HG03060 (cell line): ENCODE measurements around the gene CHCHD6.

Experiments used
- ATAC-seq: cut with Tn5 transposase; IDR thresholded peaks from one replicate; pipeline ENCODE4 v1.9.1; 2021; ENCODE audit warnings: low read depth, moderate number of reproducible peaks; ENCODE audit not compliant: unreplicated experiment

CHCHD6 gene

DNA sequence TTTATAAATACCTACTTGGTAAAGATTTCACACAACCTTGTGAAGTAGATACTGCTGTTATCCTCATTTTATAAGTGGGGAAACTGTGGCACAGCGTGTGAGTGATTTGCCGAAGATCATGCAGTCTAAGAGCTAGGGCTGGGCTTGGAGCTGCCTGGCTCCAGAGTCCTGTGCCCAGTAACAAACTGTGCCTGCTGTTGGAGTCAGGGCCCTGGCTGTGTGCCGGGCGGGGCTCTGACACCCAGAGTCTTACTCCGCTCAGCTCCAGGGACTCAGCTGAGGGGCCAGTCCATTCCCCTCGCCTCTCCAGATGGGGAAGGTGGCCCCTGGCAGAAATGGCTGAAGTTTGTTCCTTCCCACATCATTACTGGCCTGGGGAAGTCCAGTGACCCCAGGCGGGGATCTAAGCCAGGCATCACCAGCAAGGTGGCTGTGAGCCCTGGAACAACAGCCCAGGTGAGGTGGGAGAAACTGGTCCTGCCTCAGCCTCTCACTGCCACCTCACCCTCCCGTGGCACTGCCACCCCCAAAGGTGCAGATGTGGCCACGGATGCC, 261.6 kb downstream of the CHCHD6 start:
- ATAC-seq, result no peak

DNA sequence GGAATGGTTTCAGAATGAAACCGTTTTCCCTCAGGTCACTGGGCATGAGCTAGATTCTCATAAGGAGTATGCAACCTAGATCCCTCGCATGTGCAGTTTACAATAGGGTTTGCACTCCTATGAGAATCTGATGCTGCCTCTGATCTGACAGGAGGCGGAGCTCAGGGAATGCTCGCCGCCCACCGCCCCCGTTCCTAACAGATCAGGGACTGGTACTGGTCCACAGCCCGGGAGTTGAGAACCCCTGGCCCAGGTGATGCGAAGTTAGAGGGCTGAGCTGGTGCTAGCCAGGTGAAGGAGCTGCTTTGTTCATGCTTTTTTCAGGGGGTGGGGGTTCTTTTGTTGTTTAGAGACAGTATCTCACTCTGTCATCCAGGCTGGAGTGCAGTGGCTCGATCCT, 263.3 kb downstream of the CHCHD6 start:
- no peak for ATAC-seq

DNA sequence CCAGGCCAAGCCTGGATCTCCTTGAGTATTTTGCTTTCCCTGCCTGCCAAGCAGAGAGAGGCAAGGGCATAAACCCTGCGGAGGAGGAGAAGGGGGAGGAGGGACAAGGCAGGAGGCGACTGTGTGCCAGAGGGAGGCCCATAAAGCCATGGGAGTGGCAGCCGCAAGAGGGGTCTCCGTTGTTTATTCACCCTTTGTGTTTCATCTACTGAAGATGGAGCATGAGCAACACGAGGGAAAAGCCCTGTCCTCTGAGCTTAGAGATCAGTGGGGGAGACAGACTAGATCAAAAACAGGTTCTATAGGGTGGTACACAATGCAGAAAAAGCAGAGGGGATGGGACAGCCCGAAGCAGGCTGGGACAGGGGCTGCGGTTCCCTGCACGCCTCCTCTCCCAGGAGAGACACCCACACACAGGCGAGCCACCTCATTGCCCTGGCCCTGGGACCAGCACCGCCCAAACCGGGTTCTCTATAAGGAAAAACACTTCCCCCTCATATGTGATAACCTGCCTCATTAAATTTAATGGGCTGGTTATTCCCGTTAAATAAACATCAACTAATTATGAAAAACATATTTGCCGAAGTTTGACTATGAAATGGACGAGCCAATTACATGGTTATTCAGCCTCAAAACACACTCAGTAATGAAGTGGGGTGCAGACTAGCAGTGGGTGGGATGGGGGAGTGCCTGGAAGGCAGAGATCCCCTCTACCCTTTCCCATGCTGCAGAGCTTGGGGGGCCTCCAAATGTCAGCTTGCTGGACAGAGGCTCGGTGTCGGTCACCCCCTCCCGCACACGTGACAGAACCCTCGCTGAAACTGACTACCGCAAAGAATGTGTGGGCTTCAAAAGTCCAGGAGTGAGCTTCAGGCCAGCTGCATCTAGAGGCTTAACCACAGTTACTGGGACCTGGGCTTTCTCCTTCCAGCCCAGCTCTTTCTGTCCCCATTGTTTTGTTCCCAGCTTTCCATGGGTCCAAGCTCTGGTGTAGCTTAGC, 264.7 kb downstream of the CHCHD6 start:
- no peak for ATAC-seq

DNA sequence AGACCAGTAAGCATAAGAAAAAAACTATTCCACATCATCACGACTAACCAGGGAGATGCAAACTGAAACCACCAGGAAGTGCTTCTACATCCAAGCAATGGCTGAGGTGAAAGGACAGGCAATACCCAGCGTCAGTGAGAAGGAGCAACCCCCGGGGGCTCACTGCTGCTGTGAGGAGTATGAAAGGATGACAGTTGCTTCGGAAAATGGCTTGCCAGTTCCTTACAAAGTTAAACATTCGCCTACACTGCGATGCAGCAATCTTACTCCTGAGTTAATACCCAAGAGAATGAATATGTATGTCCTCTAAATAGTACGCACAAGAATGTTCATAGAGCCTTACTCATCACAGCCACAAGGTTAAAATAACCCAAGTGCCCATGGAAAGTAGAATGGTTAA, 265.5 kb downstream of the CHCHD6 start:
- no peak for ATAC-seq

DNA sequence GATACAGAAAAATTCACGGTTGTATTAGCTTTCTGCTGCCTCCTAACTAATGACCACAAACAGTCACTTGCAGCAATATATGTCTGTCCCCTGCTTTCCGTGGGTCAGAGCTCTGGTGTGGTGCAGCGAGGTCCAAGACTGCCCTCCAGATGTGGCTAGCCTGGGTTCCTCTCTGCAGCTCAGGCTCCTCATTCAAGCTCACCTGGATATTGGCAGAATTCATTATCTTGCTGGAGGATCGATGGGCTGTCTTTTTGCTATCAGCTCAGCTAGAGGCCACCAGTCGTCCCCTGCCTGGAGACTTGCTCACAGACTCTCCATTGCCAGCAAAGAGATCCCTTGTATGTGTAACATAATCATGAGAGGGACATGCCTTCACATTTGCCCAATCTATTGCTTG, 266.1 kb downstream of the CHCHD6 start:
- ATAC-seq, result no peak

DNA sequence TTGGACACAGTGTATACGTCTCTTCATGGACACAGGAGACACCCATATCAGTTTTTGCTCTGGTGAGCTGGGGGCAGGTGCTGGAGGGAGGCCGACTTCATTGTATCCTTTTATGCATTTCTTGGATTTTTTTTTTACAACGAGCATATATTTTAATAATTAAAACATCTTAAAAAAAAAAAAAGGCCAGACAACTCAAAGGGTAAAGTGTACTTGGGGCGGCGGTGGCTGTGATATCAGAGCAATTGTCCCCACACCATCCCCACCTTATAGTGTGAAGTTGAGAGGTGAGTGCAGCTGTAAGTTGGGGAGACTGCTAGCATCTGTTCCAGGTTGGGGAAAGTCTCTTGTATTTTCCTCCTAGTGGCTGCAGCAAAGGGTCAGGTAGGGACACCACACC, 266.9 kb downstream of the CHCHD6 start:
- ATAC-seq, result no peak

DNA sequence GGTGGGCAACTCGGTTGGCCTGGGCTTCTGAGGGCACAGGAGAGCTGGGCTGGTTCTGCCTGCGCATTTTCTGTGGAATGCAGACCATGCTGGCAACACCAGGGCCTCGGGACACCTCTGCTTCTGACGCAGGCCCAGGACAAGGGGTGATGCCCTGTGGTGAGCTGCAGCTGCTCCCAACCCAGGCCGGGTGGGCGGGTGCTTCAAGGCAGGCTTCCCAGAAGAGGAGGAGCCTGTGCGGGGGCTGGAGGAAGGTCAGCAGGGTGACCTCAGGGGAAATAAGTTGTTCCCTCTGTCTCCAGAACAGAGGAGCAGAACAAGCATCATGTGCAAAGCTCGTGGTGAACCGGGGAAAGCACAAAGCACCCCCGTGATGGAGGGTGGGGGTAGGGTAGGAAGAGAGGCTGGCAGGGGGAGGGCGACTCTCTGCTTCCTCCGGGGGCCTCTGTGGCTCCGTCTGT, 267.9 kb downstream of the CHCHD6 start:
- ATAC-seq, result no peak

DNA sequence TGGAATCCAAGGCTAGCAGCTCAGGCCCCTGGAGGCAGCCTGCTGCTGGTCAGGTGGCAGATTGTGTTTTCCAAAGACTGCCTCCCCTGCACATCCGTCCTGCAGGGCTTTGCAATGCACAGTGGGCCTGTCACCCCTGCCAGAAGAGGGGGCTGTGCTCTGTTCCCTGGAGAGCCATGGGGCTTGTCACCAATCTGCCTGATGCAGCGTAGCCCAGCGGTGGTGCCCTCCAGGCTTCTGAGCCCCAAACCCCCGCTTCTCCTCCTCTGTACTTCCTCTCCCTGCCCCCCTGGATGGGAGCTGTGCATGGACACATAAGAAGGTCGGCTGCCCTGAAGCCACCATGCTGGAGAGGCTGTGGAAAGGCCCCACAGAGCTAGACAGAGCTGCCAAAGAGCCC, 268.8 kb downstream of the CHCHD6 start:
- no peak for ATAC-seq

DNA sequence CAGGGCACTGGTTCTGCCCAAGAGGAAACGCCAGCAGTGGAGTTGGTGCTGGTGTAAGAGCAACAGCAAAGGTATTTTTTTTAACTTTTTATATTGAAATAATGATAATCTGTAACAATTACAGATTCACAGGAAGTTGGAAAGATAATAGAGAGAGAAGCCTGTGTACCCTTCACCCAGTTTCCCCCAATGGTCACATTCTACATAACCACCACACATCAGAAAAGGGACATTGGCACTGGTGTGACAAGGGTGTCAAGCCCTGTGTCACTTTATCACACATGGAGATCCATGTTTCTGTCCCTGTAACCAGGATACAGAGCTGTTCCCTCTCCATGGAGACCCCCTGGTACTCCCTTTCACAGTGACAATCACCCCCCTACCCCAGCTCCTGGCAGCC, 269.8 kb downstream of the CHCHD6 start:
- ATAC-seq, result no peak

DNA sequence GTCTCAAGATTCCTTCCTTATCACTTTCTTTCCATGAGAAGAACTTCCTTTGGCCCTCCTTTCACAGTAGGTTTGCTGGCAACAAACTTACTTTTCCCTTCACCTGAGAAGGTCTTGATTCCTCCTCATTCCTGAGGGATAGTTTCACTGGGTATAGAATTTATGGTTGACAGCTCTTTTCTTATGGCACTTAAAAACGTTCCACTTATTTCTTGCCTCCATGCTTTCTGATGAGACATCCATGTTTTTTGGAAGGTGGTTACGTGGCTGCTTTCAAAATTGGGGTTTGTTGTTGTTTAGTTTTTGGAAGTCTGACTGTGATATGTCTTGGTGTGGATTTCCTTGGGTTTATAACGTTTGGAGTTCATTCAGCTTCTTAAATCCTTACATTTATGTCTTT, 270.7 kb downstream of the CHCHD6 start:
- no peak for ATAC-seq

DNA sequence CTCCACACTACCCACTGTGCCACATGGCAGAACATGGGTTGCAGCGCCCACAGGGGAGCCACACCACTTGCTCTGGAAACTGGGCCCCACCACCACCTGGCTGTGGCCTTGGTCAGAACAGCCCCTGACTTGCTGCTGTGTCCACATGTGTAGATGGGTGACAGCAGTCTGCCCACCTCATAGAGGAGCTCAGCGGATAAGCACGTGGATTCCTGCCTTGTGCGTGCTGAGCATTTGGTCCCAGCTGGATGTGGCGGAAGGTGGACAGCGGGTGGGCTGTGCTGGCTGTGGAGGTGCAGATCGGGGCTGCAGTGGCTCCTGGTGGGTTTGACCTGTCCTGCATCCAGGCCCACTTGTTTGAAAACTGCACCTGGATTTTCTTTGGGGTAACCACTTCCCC, 272.9 kb downstream of the CHCHD6 start:
- ATAC-seq, result no peak

DNA sequence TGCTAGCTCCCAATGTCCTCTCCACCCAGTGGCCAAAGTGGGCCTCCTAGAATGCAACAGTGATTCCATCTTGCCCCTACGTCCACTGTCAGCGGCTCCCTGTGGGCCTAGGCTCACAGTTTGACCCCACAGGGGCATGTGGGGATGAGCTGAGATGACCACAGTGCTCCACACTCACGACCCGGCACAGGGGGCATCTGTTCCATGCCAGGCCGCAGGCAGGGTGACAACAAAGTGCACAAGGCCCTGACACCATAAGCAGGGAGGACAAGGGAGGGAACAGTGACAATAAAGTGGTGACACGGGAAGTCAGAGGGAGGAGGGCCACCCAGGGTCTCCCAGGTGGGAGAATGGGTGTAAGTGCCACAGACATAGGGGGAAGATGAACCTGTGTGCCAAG, 273.8 kb downstream of the CHCHD6 start:
- no peak for ATAC-seq

DNA sequence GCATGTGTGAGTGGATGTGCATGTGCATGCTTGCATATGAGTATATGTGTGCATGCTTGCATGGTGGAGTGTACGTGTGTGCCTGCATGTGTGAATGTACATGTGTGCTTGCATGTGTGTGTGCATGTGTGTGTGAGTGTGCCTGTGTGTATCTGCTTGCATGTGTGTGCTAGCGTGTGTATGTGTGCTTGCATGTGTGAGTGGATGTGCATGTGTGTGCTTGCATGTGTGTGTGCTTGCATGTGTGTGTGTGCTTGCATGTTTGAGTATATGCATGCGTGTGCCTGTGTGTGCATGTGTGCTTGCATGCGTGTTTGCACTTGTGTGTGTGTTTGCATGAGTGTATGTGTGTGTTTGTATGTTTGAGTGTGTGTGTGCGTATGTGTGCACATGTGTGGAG, 274.3 kb downstream of the CHCHD6 start:
- no peak for ATAC-seq

DNA sequence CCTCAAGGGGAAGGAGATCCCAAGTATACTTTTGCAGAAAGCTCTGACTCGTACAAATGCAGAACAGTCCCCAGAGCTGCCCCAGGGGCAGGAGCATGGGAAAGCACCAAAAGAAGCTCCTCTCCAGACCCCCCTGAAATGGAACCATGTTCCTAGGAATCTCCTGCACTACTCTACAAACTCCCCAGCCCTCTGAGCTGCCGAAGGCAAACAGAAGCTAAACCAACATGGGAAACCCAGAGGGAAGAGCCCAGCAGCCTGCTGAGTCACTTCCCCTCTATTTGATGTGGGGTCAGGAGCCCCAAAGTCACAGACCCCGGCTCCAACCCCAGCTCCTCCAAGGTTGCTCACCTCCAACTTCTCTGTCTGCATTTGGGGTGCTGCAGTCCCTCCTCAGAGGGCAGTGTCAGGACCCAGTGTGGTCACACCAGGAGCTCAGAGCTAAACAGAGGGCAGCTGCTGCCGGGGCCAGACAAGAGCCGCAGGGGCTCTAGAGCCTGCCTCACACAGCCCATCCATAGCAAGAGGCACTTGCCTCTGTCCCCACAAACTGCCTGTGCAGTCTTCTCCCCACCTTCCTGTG, 275.1 kb downstream of the CHCHD6 start:
- no peak for ATAC-seq

DNA sequence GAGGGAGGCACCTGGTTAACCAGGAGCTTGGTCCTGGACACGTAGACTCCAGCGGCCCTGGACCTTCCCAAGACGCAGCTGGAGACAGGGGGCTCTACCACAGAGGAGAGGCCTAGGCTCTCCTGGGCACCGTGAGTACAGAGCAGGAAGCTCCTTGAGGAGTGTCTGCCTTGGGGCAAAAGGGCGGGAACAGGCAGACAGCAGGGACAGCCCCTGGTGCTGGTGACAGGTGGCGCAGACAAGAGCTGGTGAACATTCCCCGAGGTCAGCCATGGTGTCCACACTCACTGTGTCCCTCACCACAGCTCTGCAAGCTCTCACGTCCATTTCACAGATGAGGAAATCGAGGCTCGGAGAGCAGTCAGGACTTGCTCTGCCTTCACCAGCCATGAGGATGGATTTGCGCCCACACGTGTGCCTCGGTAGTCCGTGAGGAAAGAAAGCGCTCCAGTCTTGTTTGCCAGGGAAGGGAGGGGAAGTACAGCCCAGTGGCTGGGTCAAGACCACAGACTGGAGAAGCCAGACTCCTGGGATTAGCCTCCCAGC, 276.3 kb downstream of the CHCHD6 start:
- no peak for ATAC-seq

DNA sequence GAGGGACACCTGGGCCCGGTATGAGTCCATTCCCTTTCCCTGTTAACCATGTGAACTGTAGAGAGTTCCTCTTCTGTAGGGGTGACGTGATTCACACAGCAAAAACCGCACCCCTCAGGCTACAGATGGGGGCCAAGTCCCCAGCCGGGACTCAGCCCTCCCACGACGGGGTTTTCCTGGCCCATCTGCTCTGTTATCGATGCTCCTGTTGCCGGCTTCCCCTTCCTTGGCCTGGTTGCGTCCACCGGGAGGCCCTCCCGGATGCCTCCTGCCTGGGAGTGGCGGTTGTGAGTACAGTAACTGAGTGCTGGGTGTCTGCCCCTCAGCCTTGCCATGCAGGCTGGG, 278.1 kb downstream of the CHCHD6 start:
- peak; percentile 41 for ATAC-seq

DNA sequence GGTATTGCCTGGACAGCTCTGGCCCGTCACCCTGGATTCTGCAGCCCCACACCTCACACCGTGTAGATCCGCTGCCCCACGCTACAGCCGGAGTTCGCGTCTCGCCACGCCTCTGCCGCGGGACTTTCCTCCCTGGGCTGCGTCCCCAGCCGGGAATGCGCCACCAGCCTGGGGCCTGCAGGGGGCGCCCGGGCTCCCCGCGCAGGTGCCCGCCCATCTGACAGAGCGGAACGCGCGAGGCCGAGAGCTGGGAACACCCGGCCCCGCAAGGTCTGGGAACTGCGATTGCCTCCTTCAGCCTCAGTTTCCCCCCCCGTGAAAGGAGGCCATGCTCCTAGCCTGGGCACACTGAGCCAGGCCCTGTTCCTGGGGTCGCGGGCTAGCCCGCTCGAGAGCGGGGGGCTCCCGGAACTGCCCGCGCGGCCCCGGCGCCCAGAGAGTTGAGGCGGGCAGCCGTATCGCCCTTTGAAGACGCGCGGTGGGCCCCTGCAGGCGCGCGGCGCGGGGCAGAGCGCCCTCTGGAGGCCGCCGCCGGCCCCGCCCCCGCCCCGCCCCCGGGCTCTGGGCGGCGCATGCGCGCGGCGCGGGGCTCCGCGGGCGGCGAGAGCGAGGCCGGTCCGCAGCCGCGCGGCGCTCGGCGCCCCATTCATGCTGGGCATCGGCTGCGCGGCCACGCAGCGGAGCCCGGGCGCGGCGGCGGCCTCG, 278.6 kb downstream of the CHCHD6 start, which contains the start of gene PLXNA1:
TSS of gene PLXNA1 (plus strand) at position 645 of the 705 bp plus-strand sequence. CDS start 5,479 bp downstream, outside the sequence.
- ATAC-seq, result peak; percentile 31

DNA sequence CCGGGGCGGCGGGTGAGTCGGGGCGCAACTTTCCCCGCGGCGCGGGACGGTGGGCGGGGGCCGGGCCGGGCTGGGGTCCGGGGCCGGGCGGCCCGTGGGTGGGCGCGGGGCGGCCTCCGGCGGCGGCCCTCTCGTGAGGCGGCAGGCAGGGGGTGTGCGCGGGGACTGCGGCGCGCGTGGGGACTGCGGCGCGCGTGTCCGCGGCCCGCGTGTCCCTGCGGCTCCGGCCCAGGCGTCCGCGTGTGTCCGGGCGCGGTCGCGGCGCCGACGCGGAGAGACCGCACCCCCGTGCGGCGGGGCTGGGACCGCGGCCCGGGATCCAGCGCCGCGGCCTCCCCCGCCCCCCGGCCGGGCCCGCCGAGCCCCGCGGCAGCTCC, 279.2 kb downstream of the CHCHD6 start:
- ATAC-seq, result no peak

DNA sequence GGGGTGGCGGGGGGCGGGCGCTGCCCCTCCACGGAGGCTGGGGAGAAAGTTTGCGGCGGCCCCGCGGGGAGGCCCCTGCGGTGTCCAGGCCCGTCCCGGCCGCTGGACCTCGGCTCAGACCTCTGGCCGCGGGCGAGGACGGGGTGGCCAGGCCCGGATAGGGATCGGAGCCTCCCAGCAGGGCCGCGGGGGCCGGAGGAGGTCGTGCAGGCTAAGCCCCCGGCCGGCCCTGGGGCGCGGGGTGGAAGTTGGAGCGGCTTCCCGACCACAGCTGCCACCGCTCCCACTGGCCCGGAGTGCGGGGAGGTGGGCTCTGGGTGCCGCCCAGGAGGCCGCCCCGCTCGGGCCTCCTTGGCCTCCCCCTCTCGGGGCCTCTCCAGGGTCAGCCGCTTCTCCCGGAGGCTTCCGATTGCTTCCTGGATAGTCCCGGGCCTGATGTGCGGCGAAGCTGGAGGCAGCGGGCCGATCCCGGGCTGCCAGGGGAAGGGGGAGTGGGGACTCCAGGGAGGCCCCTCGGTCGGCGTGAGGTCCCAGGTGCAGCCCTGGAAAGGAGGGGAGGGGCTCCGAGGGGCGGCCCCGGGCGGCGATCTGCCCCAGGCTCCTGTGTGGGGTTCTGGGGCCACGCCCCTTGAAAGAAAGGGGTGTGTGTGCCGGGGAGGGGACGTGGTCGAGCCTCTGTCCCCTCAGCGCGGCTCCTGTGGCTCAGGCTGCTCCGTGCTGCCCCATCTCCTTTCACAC, 279.8 kb downstream of the CHCHD6 start:
- no peak for ATAC-seq
